GM18873 (cell line): Measurements from ENCODE around the gene SGPP2.
A peak's percentile ranks its signal among the peaks of the same experiment; 100 is the strongest.
"Not testable (repeated sequence)": the region's sequence is repeated elsewhere in the genome, so short reads cannot be mapped to it uniquely, and the experiment has no call there.

ENCODE experiments used
- ATAC-seq: cut with Tn5 transposase; IDR thresholded peaks from one replicate; pipeline ENCODE4 v1.9.1; 2021; ENCODE audit warnings: mild to moderate bottlenecking, moderate library complexity, moderate number of reproducible peaks; ENCODE audit not compliant: unreplicated experiment, low FRiP score

Gene SGPP2

DNA sequence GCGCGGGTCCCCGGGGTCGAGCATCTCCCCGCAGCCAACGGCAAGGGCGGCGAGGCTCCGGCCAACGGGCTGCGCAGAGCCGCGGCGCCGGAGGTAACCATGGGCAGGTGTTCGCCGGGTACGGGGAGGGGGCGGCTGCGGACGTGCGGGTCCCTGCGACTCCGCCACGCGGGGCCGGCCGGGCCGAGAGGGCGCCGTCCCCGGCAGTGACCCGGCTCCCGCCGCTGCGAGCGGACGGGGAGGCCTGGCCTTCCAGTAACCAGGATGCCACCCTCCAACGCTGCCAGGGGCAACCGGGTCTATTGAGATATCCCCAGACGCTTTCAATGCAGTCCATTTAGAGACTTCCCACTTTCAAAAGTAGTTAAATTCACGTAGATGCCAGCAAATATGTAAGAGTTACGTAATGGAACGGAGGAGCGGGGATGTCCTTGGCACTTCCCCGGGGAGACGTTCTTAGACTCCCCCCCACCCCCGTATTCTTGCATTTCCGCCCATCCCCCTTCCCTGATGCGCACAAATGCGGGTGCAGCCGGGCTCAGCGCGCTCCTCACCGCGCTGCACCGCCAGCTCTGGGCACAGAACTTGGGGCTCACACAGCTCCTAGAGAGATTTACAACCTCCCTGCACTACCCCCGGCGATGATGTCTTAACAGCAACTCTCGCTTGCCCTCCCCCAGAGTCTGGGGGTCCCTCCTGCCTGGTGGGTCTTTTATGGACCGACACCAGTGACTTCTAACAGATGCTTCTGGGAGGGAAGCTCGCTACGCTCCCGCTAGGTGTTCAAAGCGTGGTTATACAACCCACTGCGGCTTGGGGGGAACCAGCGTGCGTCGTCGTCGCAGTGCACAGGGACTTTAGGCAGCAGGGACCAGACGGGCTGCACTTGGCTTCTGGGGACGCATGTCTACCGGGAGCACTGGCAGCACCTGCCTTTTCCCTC, 657 bp downstream of the SGPP2 start:
- ATAC-seq, result no peak

- ATAC-seq, result peak; percentile 59
Observed at GRCh38 chr2:222427646-222428301, 3.4 kb downstream of the SGPP2 start.

GRCh38 chr2:222430071-222430470, 5.7 kb downstream of the SGPP2 start:
- no peak for ATAC-seq

DNA sequence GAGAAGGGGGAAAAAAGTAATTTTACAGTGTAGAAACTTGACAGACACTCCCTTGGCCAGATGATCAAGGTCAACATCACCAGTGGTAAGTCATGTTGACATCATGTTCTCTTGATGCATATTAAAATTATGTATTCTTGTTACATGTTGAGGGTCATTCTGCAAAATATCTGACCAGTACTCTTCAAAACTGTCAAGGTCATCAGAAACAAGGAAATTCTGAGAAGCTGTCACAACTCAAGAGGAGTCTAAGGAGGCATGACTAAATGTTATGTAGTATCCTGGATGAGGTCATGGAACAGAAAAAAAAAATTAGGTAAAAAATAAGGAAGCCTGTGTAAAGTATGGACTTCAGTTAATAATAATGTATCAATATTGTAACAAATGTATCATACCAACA, 6.3 kb downstream of the SGPP2 start:
- ATAC-seq, result no peak

- no peak for ATAC-seq
Observed at GRCh38 chr2:222431869-222432268, 7.5 kb downstream of the SGPP2 start.

- no peak for ATAC-seq
Observed at GRCh38 chr2:222433332-222434173, 9.2 kb downstream of the SGPP2 start.

DNA sequence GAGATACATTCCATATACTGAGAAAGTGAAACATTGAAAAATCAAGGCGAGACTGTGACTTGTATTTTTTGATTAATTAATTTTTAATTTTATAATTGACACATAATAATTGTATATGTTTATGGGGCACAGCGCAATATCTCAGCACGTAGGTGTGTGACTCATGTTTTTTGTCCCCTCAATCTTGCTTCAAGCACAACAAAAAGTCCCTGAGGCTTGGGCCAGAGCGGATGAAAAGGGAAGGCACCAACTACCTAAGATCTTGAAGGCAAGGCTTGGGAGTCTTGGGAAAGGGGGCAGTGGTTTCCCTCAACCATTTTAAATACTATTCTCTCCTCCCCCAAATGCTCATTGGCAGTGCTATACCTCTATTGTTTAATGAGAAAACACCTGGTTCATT, 9.9 kb downstream of the SGPP2 start:
- ATAC-seq, result no peak

GRCh38 chr2:222435400-222436039, 11.2 kb downstream of the SGPP2 start:
- ATAC-seq, result not testable (repeated sequence)

GRCh38 chr2:222436040-222436413, 11.7 kb downstream of the SGPP2 start:
- no peak for ATAC-seq

DNA sequence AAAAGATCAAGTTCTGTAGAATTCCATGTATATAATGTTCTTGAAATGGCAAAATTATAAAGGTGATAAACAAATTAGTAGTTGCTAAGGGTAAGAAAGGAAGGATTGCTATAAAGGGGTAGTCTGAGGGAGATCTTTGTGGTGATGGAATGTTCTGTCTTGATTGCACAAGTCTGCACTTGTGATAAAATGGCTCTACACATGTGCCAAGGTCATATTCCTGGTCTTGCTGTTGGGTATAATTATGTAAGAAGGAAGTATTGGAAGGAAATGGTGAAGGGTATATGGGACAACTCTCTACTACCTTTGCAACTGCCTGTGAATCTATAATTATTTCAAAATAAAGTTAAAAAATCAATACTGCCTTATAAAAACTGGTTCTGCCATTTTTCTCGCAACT, 15.3 kb downstream of the SGPP2 start:
- ATAC-seq, result no peak

DNA sequence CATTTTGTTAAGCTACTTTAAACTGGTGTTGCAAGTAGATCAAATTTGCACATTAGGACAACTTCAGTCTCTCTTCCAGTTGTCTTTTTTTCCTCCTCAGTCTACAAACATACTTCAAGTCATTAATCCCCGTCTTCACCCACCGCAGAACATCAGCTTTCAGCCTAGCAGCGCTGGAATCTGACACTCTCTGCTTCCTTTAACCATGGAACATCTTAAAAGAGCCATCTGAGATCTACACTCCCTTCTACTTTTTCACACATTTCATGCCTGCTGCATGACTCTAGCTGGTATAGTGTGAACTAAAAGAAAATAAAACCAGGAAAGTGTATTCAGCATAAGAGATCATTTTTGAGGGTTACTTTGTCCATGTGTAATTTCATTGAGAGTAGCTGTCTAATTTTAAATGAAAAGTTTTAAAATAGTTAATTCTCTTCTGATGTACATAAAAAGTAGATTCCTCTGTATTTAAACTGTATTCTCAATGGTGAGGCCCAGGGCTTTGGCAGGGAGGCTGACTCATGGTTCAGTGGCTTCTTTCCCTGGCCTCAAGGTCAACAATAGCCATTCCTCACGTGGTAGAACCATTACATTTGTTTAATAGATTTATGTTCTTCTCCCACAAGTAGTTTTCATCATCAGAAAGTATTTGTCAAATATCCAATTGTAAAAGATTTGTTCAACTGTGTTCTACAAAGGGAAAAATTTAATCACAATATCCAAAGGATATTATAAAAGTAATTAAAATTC, 16.5 kb downstream of the SGPP2 start:
- no peak for ATAC-seq

- ATAC-seq, result no peak
Observed at GRCh38 chr2:222442665-222443064, 18.3 kb downstream of the SGPP2 start.

DNA sequence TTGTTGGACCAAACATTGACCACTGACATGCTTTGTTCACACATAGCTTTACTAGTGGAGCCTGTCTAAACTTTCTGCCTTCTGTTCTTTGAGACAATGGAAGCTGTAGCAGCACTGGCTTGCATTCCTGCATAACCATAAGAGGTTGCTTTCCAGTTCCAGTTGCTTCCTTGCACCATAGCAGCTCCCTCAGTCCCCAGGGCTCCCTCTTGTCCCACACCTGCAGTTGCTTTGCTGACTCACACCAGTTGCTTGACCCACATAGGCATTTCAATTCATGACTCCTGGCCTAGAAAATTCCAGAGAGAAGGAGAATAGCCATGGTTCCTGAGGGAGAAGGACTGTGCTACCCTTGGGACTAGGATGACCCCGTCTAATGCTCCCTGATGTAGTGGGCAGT, 20.9 kb downstream of the SGPP2 start:
- no peak for ATAC-seq

DNA sequence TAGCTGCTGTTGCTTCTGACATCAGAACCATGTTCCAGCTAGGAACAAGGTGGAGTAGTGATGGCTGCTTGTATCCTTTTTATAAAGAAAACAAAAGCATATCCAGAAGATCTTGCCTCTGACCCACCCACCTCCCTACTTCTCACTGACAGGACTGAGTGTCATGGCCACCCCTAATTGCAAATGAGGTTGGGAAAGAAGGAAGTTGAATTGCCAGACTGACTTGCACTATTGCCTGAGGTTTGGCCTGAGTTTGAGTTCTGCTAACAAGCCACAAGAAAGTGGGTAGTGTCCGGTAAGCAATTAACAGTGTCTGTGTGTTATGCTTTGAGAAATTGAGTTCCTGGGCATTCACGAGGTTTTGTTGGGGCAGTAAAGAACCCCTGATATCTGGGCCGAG, 22.8 kb downstream of the SGPP2 start:
- no peak for ATAC-seq

- no peak for ATAC-seq
Observed at GRCh38 chr2:222448748-222449181, 24.4 kb downstream of the SGPP2 start.

- ATAC-seq, result no peak
Observed at GRCh38 chr2:222450021-222450420, 25.7 kb downstream of the SGPP2 start.

DNA sequence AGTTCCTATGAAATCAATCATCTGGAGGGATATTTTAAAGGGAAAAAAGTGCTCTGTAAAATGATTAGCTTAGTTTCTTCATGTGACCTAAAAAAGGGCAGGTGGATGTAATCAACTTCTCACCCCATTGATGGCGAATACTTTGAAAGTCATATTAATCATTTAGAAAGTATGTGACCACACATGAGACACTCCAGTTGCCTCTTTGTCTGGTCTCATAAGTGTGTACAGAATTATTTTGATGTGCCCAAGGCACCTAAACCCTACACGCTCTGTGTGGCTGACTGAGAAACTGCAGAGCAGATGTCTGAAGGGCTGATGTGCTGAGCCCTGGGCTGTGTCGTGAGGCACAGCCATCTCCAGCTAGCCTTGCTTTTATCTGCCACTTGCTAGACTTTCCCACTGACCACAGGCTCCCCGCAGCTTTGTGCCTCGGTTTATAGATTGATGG, 26.9 kb downstream of the SGPP2 start:
- ATAC-seq, result peak; percentile 100

GRCh38 chr2:222452422-222452950, 28.1 kb downstream of the SGPP2 start:
- ATAC-seq, result no peak

DNA sequence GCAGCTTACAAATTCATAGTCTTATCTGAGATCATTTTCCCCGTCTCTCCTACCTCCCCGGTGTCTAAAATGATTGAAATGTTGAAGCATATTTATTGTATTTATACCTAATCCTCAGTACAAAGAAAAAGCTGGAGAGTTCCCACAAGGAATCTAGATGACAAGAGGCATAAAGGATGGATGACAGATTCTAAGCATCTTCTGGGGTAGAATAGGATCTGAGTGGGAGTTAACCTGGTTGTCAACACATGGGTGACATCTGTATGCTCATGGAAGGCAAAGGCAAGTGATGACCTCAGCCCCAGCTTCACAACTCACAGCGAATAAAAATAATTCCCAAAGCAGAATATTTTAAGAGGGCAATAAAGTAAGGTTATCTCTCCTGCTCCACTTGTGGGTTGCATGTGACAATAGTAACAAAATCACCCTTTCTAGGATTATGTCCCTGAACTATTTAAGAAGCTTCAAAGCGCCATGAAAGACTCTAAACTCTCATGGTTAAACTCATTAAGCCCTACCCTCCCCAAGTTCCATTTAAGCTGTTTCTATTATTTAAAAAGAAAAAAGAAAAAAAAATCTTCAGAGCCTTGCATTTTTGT, 32.2 kb downstream of the SGPP2 start:
- ATAC-seq, result no peak
